ENCODE data around the gene ANKS1B. TPM values are rescaled to one million over a fixed set of nuclear protein-coding genes. Genes with fewer than 3 reads are reported as not detected.

ANKS1B gene
- total RNA-seq, 2 donors from 2014 or later: 45.5 to 65.9 TPM

- Histone ChIP-seq H3K9me3 (no peaks in the 10 kb centered on the region), H3K36me3 (no peaks in the 10 kb centered on the region), H3K4me3 (peak overlapping the region; percentile 63), H3K27me3 (replicated peaks; ENCODE audit: insufficient read depth) (no peaks in the 10 kb centered on the region), H3K4me1 (ENCODE audit: control insufficient read depth in 1 of 2, low read depth in 2 of 2) (peaks cover 28 to 62% of the 10 kb centered on the region in 2 donors), H3K27ac (peak overlapping the region; percentile 63 to 77)
- peak; percentile 18 for TF ChIP-seq CTCF (IDR thresholded peaks at IDR 0.05)
- peak; percentile 3 for DNase-seq (ENCODE audit: low spot score)
- ATAC-seq (ENCODE audit: insufficient number of reproducible peaks, low FRiP score, low read depth): peak; percentile 99
These were observed 73.7 kb downstream of the ANKS1B start for GRCh38 chr12:99911081-99911480.

GRCh38 chr12:99910342-99910741, 74.4 kb downstream of the ANKS1B start:
- no peak for ATAC-seq (ENCODE audit: insufficient number of reproducible peaks, low FRiP score, low read depth)
- H3K27ac ChIP-seq: peak overlapping the region; percentile 63 to 77
- no peak for TF ChIP-seq CTCF (IDR thresholded peaks at IDR 0.05)

GRCh38 chr12:99906786-99907579, 77.8 kb downstream of the ANKS1B start:
- ATAC-seq (ENCODE audit: insufficient number of reproducible peaks, low FRiP score, low read depth): no peak
- TF ChIP-seq CTCF (IDR thresholded peaks at IDR 0.05): no peak
- H3K27me3 ChIP-seq (replicated peaks; ENCODE audit: insufficient read depth): no peaks in the 10 kb centered on the region

More at GRCh38 chr12:99910342-99910741, 74.4 kb downstream of the ANKS1B start:
- peaks cover 28 to 62% of the 10 kb centered on the region in 2 donors for H3K4me1 ChIP-seq (ENCODE audit: control insufficient read depth in 1 of 2, low read depth in 2 of 2)
- no peaks in the 10 kb centered on the region for H3K27me3 ChIP-seq (replicated peaks; ENCODE audit: insufficient read depth)
- H3K36me3 ChIP-seq: no peaks in the 10 kb centered on the region
- DNase-seq (ENCODE audit: low spot score): no peak
- H3K9me3 ChIP-seq: no peaks in the 10 kb centered on the region
- peak overlapping the region; percentile 63 for H3K4me3 ChIP-seq

GRCh38 chr12:99901181-99901580, 83.6 kb downstream of the ANKS1B start:
- no peak for ATAC-seq (ENCODE audit: insufficient number of reproducible peaks, low FRiP score, low read depth)
- no peak for TF ChIP-seq CTCF (IDR thresholded peaks at IDR 0.05)
- no peak overlapping the region for H3K27ac ChIP-seq

More at GRCh38 chr12:99906786-99907579, 77.8 kb downstream of the ANKS1B start:
- H3K27ac ChIP-seq: no peak overlapping the region
- no peaks in the 10 kb centered on the region for H3K9me3 ChIP-seq
- H3K4me1 ChIP-seq (ENCODE audit: control insufficient read depth in 1 of 2, low read depth in 2 of 2): peaks cover 15 to 43% of the 10 kb centered on the region in 2 donors
- no peak overlapping the region for H3K4me3 ChIP-seq
- no peak for DNase-seq (ENCODE audit: low spot score)
- H3K36me3 ChIP-seq: no peaks in the 10 kb centered on the region

DNA sequence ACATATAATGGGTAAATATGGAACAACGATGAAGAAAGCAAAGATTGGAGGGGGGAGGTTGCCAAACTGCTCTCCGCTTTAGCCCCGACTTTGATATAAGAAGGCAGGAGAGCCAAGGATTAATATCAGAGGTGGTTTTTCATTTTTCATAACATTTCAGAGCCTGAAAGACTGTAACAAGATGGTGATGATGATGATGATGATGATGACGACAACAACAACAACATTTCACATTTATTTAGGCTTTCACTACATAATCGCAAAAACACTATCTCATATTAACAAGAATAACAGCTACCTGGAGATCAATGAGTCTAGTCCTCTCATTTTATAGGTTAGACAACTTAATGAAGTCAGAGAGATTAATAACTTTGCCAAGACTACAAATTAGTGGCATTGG, 86.1 kb downstream of the ANKS1B start:
- TF ChIP-seq CTCF (IDR thresholded peaks at IDR 0.05): no peak
- ATAC-seq (ENCODE audit: insufficient number of reproducible peaks, low FRiP score, low read depth): no peak
- H3K4me1 ChIP-seq (ENCODE audit: control insufficient read depth in 1 of 2, low read depth in 2 of 2): peaks cover 0 to 7% of the 10 kb centered on the region in 2 donors
- no peaks in the 10 kb centered on the region for H3K9me3 ChIP-seq
- H3K27me3 ChIP-seq (replicated peaks; ENCODE audit: insufficient read depth): no peaks in the 10 kb centered on the region
- DNase-seq (ENCODE audit: low spot score): no peak
- H3K36me3 ChIP-seq: no peaks in the 10 kb centered on the region
- no peak overlapping the region for H3K27ac ChIP-seq
- no peak overlapping the region for H3K4me3 ChIP-seq

More at GRCh38 chr12:99901181-99901580, 83.6 kb downstream of the ANKS1B start:
- no peak for DNase-seq (ENCODE audit: low spot score)
- H3K27me3 ChIP-seq (replicated peaks; ENCODE audit: insufficient read depth): no peaks in the 10 kb centered on the region
- H3K36me3 ChIP-seq: no peaks in the 10 kb centered on the region
- peaks cover 0 to 7% of the 10 kb centered on the region in 2 donors for H3K4me1 ChIP-seq (ENCODE audit: control insufficient read depth in 1 of 2, low read depth in 2 of 2)
- H3K9me3 ChIP-seq: no peaks in the 10 kb centered on the region
- no peak overlapping the region for H3K4me3 ChIP-seq
